DMS 273 (cell line): Measurements from ENCODE around the gene DCTN3.

Experiments used
- DNase-seq: peaks from one replicate; lab custom pipeline; 2025; ENCODE audit not compliant: unreplicated experiment; lab: John Stamatoyannopoulos, UW

Gene DCTN3

GRCh38 chr9:34620061-34620994 is at the start of gene DCTN3:
DCTN3 (minus strand) TSS chr9:34620495; CDS start chr9:34620464, 31 bp downstream.
- peak; percentile 97 for DNase-seq

GRCh38 chr9:34665381-34666250 is 45.3 kb upstream of the DCTN3 start:
- DNase-seq = peak; percentile 96

- DNase-seq = no peak
These were observed 44.7 kb upstream of the DCTN3 start for GRCh38 chr9:34665067-34665380.

GRCh38 chr9:34664281-34665066 is 44.2 kb upstream of the DCTN3 start:
- peak; percentile 89 for DNase-seq

- DNase-seq = no peak
These were observed 43.0 kb upstream of the DCTN3 start for GRCh38 chr9:34663303-34663605.

- no peak for DNase-seq
These were observed 42.4 kb upstream of the DCTN3 start, which contains the start of gene CCL27 for GRCh38 chr9:34662526-34663302. CCL27 (minus strand) TSS chr9:34662657; CDS start chr9:34662633, 24 bp downstream.

GRCh38 chr9:34659592-34660253 is 39.4 kb upstream of the DCTN3 start:
- DNase-seq = peak; percentile 74

GRCh38 chr9:34658461-34658860 is 38.2 kb upstream of the DCTN3 start:
- DNase-seq = no peak

GRCh38 chr9:34656992-34657391 is 36.7 kb upstream of the DCTN3 start:
- DNase-seq = no peak

GRCh38 chr9:34655394-34655793 is 35.1 kb upstream of the DCTN3 start:
- DNase-seq = no peak

GRCh38 chr9:34654323-34655051 is 34.2 kb upstream of the DCTN3 start:
- DNase-seq = peak; percentile 96

- DNase-seq = peak; percentile 74
These were observed 33.1 kb upstream of the DCTN3 start for GRCh38 chr9:34653151-34654072.

- no peak for DNase-seq
These were observed 32.3 kb upstream of the DCTN3 start for GRCh38 chr9:34652602-34653000.

- peak; percentile 82 for DNase-seq
These were observed 31.7 kb upstream of the DCTN3 start, which contains the start of gene IL11RA for GRCh38 chr9:34651876-34652601. IL11RA (plus strand) TSS chr9:34652185; CDS start chr9:34655218, 3,033 bp downstream.

- no peak for DNase-seq
These were observed 31.0 kb upstream of the DCTN3 start for GRCh38 chr9:34651321-34651720.

- DNase-seq = no peak
These were observed 30.5 kb upstream of the DCTN3 start for GRCh38 chr9:34650816-34651215.

- DNase-seq = no peak
These were observed 28.4 kb upstream of the DCTN3 start for GRCh38 chr9:34648673-34649072.
